B cell (primary cell): ENCODE data around the gene HTR1A. TPM values are rescaled to one million over a fixed set of nuclear protein-coding genes. Genes with fewer than 3 reads are reported as not detected.

Experiments used
- ATAC-seq: fragments of 200-7000 bp; cut with Tn5 transposase; one replicate; pipeline ENCODE4 v1.10.0; 2021; ENCODE audit warnings: low read depth, mild to moderate bottlenecking, moderate number of reproducible peaks, moderate library complexity
- CTCF ChIA-PET: fragments of 350-600 bp; sonication (Branson Sonifier 250); formaldehyde crosslinking; loops from one replicate; lab custom pipeline; 2021; ENCODE audit warnings: antibody characterized with exemption, inconsistent platforms; lab: Charles Lee
- POLR2A ChIA-PET: fragments of 350-600 bp; sonication (Branson Sonifier 250); formaldehyde crosslinking; loops from one replicate; lab custom pipeline; 2021; ENCODE audit warnings: antibody characterized with exemption; lab: Charles Lee
- DNase-seq: peaks from one replicate; pipeline ENCODE4 v3.0.0; 2013
- H2AFZ ChIP-seq: 2 replicates; pipeline ENCODE4 v1.6.1; 2012; ENCODE audit warnings: mild to moderate bottlenecking, low read depth, low read length; ENCODE audit not compliant: insufficient read depth, poor library complexity, severe bottlenecking
- H3K27ac ChIP-seq, 2 donors: 1 replicate in 1 of 2; 2 replicates in 1 of 2; pipeline ENCODE4 v1.5.1; 2012 to 2013; ENCODE audit warnings: low read length in 2 of 2, mild to moderate bottlenecking in 2 of 2, moderate library complexity in 1 of 2
- H3K27me3 ChIP-seq, 4 experiments: fragments of 200-600 bp in 1 of 4; sonication (generic) in 1 of 4; replicated peaks in 1 of 4; 1 replicate in 2 of 4; 2 replicates in 2 of 4; pipeline versions ENCODE4 v1.6.1 to v1.7.0; 2013 to 2016; ENCODE audit warnings: low read length in 3 of 4, mild to moderate bottlenecking in 2 of 4, mixed read lengths in 1 of 4, moderate library complexity in 1 of 4; ENCODE audit not compliant: insufficient read depth in 4 of 4, control insufficient read depth in 3 of 4; ENCODE audit errors: control extremely low read depth in 1 of 4
- H3K36me3 ChIP-seq, 2 experiments: replicated peaks in 1 of 2; 1 replicate in 1 of 2; 2 replicates in 1 of 2; pipeline versions ENCODE4 v1.6.1 to v1.7.1; 2013; ENCODE audit warnings: low read length in 1 of 2; ENCODE audit not compliant: insufficient read depth in 2 of 2, control insufficient read depth in 1 of 2; ENCODE audit errors: control extremely low read depth in 1 of 2, extremely low read depth in 1 of 2
- H3K4me1 ChIP-seq, 2 donors: fragments of 200-600 bp in 1 of 2; sonication (generic) in 1 of 2; 1 replicate in 1 of 2; 2 replicates in 1 of 2; pipeline versions ENCODE4 v1.5.1 to v1.6.1; 2013 to 2017; ENCODE audit warnings: low read length in 2 of 2; ENCODE audit not compliant: control insufficient read depth in 2 of 2, insufficient read depth in 2 of 2
- H3K4me2 ChIP-seq: replicated peaks from 2 replicates; pipeline ENCODE3; 2012; ENCODE audit warnings: mild to moderate bottlenecking, low read depth, low read length; ENCODE audit not compliant: poor library complexity, severe bottlenecking
- H3K4me3 ChIP-seq, 5 experiments: fragments of 200-600 bp in 1 of 5; sonication (generic) in 1 of 5; 1 replicate in 3 of 5; 2 replicates in 2 of 5; pipeline versions ENCODE4 v1.5.1 to v1.7.0; 2011 to 2016; ENCODE audit warnings: low read length in 4 of 5, mild to moderate bottlenecking in 4 of 5, low read depth in 2 of 5, control low read depth in 1 of 5, moderate library complexity in 1 of 5; ENCODE audit not compliant: insufficient read depth in 1 of 5; ENCODE audit errors: control extremely low read depth in 1 of 5, extremely low read depth in 1 of 5
- H3K79me2 ChIP-seq: fragments of 200-600 bp; sonication (generic); one replicate; pipeline ENCODE4 v1.6.0; 2016; ENCODE audit warnings: low read length; ENCODE audit not compliant: control insufficient read depth, insufficient read depth
- H3K9ac ChIP-seq: fragments of 200-600 bp; sonication (generic); 2 replicates; pipeline ENCODE4 v1.6.1; 2017; ENCODE audit warnings: mild to moderate bottlenecking, low read length, moderate library complexity
- H3K9me3 ChIP-seq, 3 donors: one replicate each; pipeline versions ENCODE4 v1.6.1 to v1.7.1; 2013; ENCODE audit warnings: low read length in 2 of 3; ENCODE audit not compliant: control insufficient read depth in 2 of 3, insufficient read depth in 1 of 3; ENCODE audit errors: control extremely low read depth in 1 of 3
- H4K20me1 ChIP-seq: 2 replicates; pipeline ENCODE4 v1.6.0; 2012; ENCODE audit warnings: mild to moderate bottlenecking, low read length; ENCODE audit not compliant: insufficient read depth, control insufficient read depth, poor library complexity, severe bottlenecking
- H3K27ac Mint-ChIP-seq: one replicate; pipeline ENCODE4 v1.8.0; 2021; ENCODE audit warnings: mixed read lengths
- H3K27me3 Mint-ChIP-seq: one replicate; pipeline ENCODE4 v1.8.0; 2021; ENCODE audit warnings: mixed read lengths
- H3K4me1 Mint-ChIP-seq: one replicate; pipeline ENCODE4 v1.8.0; 2021; ENCODE audit warnings: mixed read lengths
- H3K4me3 Mint-ChIP-seq: one replicate; pipeline ENCODE4 v1.8.0; 2021; ENCODE audit warnings: mixed read lengths
- H3K9me3 Mint-ChIP-seq: one replicate; pipeline ENCODE4 v1.8.0; 2022; ENCODE audit warnings: mixed read lengths; ENCODE audit not compliant: insufficient read depth
- EZH2 ChIP-seq: IDR thresholded peaks from 2 replicates; pipeline ENCODE4 v1.6.1; 2012; ENCODE audit warnings: borderline replicate concordance, low read depth, mild to moderate bottlenecking, moderate library complexity, low read length; ENCODE audit not compliant: insufficient read depth, poor library complexity, severe bottlenecking
- WGBS: methylation state at CpG from one replicate; pipeline ENCODE4 v1.1.5; 2013; ENCODE audit warnings: missing lambda C conversion rate; ENCODE audit not compliant: insufficient coverage; 5-methylcytosine and 5-hydroxymethylcytosine counted together
- intact Hi-C: fragments of 100-400 bp; cut with micrococcal nuclease; formaldehyde crosslinking; loops from one replicate; pipeline ENCODE4 v1.10.0; 2022
- polyA minus RNA-seq: library from RNA; depleted of rRNA, polyadenylated mRNA; stranded (reverse); fragments of >200 nt; gene quantifications from 2 replicates; pipeline ENCODE4 v1.2.3, GENCODE V29; 2012
- polyA plus RNA-seq: library from polyadenylated mRNA; depleted of rRNA; stranded (reverse); fragments of >200 nt; gene quantifications from 2 replicates; pipeline ENCODE4 v1.2.3, GENCODE V29; 2012
- total RNA-seq, 2 donors: library from RNA; stranded (reverse); fragments of 120-200 nt in 1 of 2; gene quantifications; 1 replicate in 1 of 2; 2 replicates in 1 of 2; pipeline versions ENCODE4 v1.2.3 to v1.2.4, GENCODE V29; 2013 to 2022
- TF ChIP-seq, protein P1 (sequence below): fragments of 200-600 bp; IDR thresholded peaks from one replicate; pipeline ENCODE4 v1.8.0; 2022; ENCODE audit warnings: antibody characterized with exemption, mild to moderate bottlenecking

The HTR1A gene
- total RNA-seq (not detected in 2 replicates), polyA plus RNA-seq (not detected in 2 replicates), polyA minus RNA-seq (0.14 TPM in 1 of 2 replicates, not detected in the other)
- not detected for total RNA-seq (2013)

DNA sequence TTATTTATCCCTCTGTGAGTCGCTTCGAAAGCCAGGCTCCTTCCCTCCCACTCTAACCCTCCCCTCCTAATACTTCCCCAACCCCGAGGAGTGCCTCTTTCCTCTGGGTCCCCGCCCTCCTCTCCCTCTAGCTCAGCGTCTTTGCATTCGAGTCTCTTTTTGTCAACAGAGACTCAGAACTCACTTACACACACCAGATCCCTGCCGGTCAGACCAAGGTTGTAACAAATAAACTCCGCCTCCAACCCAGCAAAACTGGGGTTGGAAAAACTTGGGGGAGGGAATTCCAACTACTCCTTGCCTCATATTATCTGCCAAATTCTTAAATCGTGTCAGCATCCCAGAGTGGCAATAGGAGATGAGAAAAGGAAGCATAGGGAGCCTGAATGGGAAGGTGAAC lies at the start of gene HTR1A:
Gene HTR1A (minus strand): TSS at position 167 of the 400 bp plus-strand sequence. CDS start 726 bp downstream, outside the sequence.
- no peak for DNase-seq
- CTCF ChIA-PET = no interaction called here
- H3K27ac ChIP-seq = no peak within 1 kb of the TSS
- no peaks in the 10 kb centered on the region for H3K36me3 ChIP-seq
- intact Hi-C loops = no loop called here
- no peak within 1 kb of the TSS for H3K4me3 ChIP-seq
- no peaks in the 10 kb centered on the region for H3K4me1 ChIP-seq
- Mint-ChIP-seq H3K27me3 (peaks cover 32% of the 10 kb centered on the region), H3K9me3 (no peaks in the 10 kb centered on the region), H3K27ac (no peak within 1 kb of the TSS), H3K4me3 (no peak within 1 kb of the TSS), H3K4me1 (no peaks in the 10 kb centered on the region)
- TF ChIP-seq, protein P1, sequence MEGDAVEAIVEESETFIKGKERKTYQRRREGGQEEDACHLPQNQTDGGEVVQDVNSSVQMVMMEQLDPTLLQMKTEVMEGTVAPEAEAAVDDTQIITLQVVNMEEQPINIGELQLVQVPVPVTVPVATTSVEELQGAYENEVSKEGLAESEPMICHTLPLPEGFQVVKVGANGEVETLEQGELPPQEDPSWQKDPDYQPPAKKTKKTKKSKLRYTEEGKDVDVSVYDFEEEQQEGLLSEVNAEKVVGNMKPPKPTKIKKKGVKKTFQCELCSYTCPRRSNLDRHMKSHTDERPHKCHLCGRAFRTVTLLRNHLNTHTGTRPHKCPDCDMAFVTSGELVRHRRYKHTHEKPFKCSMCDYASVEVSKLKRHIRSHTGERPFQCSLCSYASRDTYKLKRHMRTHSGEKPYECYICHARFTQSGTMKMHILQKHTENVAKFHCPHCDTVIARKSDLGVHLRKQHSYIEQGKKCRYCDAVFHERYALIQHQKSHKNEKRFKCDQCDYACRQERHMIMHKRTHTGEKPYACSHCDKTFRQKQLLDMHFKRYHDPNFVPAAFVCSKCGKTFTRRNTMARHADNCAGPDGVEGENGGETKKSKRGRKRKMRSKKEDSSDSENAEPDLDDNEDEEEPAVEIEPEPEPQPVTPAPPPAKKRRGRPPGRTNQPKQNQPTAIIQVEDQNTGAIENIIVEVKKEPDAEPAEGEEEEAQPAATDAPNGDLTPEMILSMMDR = no peak
- TF ChIP-seq EZH2 = no peak
- H3K27me3 ChIP-seq = peaks cover 0 to 40% (median 14%) of the 10 kb centered on the region in 4 experiments
- 3% methylated on average over 3 of the region's 9 CpGs for WGBS
- no peak within 1 kb of the TSS for H3K4me2 ChIP-seq
- no peaks in the 10 kb centered on the region for H4K20me1 ChIP-seq
- peaks cover 0 to 33% (median 0%) of the 10 kb centered on the region in 3 donors for H3K9me3 ChIP-seq
- POLR2A ChIA-PET = no interaction called here
- no peak within 1 kb of the TSS for H3K9ac ChIP-seq
- ATAC-seq = no peak
- no peak within 1 kb of the TSS for H2AFZ ChIP-seq
- no peaks in the 10 kb centered on the region for H3K79me2 ChIP-seq

DNA sequence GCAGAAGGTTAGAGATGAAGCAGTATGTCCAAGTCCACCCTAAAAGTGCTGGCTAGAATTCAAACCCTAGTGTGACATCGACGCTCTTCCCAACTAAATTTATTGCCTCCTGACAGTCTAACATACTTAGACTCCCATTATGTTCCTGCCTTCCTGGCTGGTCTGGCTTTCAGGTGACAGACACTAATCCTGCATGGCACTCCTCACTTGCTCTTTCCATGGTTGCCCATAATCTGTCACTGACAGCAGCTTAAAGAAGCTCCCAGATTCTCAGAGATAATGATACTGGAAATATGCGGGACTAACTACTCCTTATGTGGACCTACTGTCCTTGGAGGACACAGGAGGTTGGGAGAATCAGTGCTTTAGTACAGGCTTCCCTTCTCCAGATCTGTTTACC lies 41.7 kb upstream of the HTR1A start:
- no peaks in the 10 kb centered on the region for H3K4me1 Mint-ChIP-seq

More for the DNA sequence above, 41.7 kb upstream of the HTR1A start:
- no peak overlapping the region for H3K4me3 Mint-ChIP-seq
- H3K9me3 Mint-ChIP-seq = no peaks in the 10 kb centered on the region
- no peaks in the 10 kb centered on the region for H3K36me3 ChIP-seq
- H3K4me2 ChIP-seq = no peak overlapping the region
- POLR2A ChIA-PET = no interaction called here
- no peaks in the 10 kb centered on the region for H3K4me1 ChIP-seq
- H3K27me3 ChIP-seq = no peaks in the 10 kb centered on the region
- CTCF ChIA-PET = no interaction called here
- no peaks in the 10 kb centered on the region for H3K27me3 Mint-ChIP-seq
- DNase-seq (no peak), ATAC-seq (no peak)
- H3K9ac ChIP-seq = no peak overlapping the region
- H4K20me1 ChIP-seq = no peaks in the 10 kb centered on the region
- no peaks in the 10 kb centered on the region for H3K9me3 ChIP-seq
- intact Hi-C loops = no loop called here
- no peak overlapping the region for H3K4me3 ChIP-seq
- H3K27ac ChIP-seq = no peak overlapping the region
- WGBS = 89% methylated on average over 2 of the region's 3 CpGs
- no peak overlapping the region for H3K27ac Mint-ChIP-seq
- H2AFZ ChIP-seq = no peak overlapping the region
- TF ChIP-seq EZH2 = no peak
- TF ChIP-seq, protein P1 = no peak
- H3K79me2 ChIP-seq = no peaks in the 10 kb centered on the region
